ENCODE data around the gene ACAD8.

ACAD8 gene

GRCh38 chr11:134229126-134229790, 24.1 kb upstream of the ACAD8 start:
- Histone ChIP-seq H3K9ac (ENCODE audit: low read length) (no peak overlapping the region), H3K36me3 (ENCODE audit: control insufficient read depth, insufficient read depth, low read length) (no peaks in the 10 kb centered on the region), H3K27ac (ENCODE audit: low read depth, low read length) (no peak overlapping the region), H3K27me3 (ENCODE audit: control insufficient read depth, insufficient read depth, low read length) (no peaks in the 10 kb centered on the region), H3K4me1 (ENCODE audit: control insufficient read depth, insufficient read depth, low read length) (peaks cover 6% of the 10 kb centered on the region), H3K4me3 (ENCODE audit: low read length) (no peak overlapping the region)

- no peak overlapping the region for H3K4me3 ChIP-seq (ENCODE audit: low read length)
- no peak overlapping the region for H3K27ac ChIP-seq (ENCODE audit: low read depth, low read length)
- H3K9ac ChIP-seq (ENCODE audit: low read length), result no peak overlapping the region
- no peaks in the 10 kb centered on the region for H3K27me3 ChIP-seq (ENCODE audit: control insufficient read depth, insufficient read depth, low read length)
- H3K36me3 ChIP-seq (ENCODE audit: control insufficient read depth, insufficient read depth, low read length), result peaks cover 5% of the 10 kb centered on the region
- H3K4me1 ChIP-seq (ENCODE audit: control insufficient read depth, insufficient read depth, low read length), result peaks cover 6% of the 10 kb centered on the region
These were observed 23.0 kb upstream of the ACAD8 start for GRCh38 chr11:134230339-134230738.

DNA sequence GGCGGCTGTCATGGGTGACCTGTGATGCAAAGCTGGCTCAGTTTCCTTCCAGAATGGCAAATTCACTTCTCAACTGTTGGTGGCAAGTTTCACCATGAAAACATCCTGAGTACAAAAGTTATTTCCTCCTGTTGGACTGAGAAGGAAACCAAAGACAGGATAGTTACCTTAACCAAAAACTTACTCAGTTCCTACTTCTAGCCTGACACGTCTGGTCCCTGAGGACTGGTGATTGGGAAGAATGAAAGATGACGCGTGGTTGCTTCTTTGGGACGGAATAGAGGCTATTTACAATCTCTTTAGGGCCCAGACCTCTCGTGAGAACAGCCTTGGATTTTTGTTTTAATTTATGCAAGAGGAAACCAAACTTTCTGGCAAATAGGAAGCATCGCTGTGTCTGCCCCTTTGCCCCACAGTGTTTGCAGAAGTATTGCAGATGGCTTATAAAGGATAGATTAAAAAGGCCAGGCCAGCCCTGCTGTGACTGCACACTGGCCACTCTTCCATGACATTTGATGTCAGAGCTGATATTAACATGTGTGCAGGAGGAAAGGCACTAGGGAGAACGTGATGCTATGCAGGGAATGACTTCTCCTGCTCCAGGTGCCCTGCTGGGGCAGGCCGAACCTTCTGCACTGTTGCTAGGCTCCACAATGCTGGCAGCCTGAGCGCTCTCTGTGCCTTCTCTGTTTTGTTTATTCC, 21.3 kb upstream of the ACAD8 start:
- Histone ChIP-seq H3K36me3 (ENCODE audit: control insufficient read depth, insufficient read depth, low read length) (peaks cover 5% of the 10 kb centered on the region), H3K4me1 (ENCODE audit: control insufficient read depth, insufficient read depth, low read length) (no peaks in the 10 kb centered on the region), H3K4me3 (ENCODE audit: low read length) (no peak overlapping the region), H3K27ac (ENCODE audit: low read depth, low read length) (no peak overlapping the region), H3K9ac (ENCODE audit: low read length) (no peak overlapping the region), H3K27me3 (ENCODE audit: control insufficient read depth, insufficient read depth, low read length) (no peaks in the 10 kb centered on the region)

- Histone ChIP-seq H3K27ac (ENCODE audit: low read depth, low read length) (no peak overlapping the region), H3K27me3 (ENCODE audit: control insufficient read depth, insufficient read depth, low read length) (no peaks in the 10 kb centered on the region), H3K4me1 (ENCODE audit: control insufficient read depth, insufficient read depth, low read length) (no peaks in the 10 kb centered on the region), H3K36me3 (ENCODE audit: control insufficient read depth, insufficient read depth, low read length) (peaks cover 5% of the 10 kb centered on the region), H3K9ac (ENCODE audit: low read length) (no peak overlapping the region), H3K4me3 (ENCODE audit: low read length) (no peak overlapping the region)
These were observed 19.6 kb upstream of the ACAD8 start for GRCh38 chr11:134233729-134234179.

DNA sequence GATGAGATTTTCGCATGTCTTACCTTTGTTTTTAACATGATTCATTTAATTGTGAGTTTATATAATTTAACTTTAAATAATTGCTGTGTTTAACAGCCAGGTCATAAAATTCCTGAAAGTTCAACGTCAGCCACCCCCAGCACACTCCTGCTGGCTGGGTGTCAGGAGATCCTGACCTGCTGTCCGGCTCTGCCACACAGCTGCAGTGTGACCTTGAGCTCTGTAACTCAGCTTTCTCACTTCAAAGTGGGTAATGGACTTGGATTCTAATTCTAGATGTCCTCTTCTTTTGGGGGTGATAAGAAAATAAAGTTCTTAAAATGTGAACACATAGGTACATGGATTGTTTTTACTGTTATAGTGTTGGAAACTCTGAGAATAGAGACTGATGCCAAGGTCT, 18.0 kb upstream of the ACAD8 start:
- no peaks in the 10 kb centered on the region for H3K27me3 ChIP-seq (ENCODE audit: control insufficient read depth, insufficient read depth, low read length)
- peaks cover 16% of the 10 kb centered on the region for H3K36me3 ChIP-seq (ENCODE audit: control insufficient read depth, insufficient read depth, low read length)
- H3K27ac ChIP-seq (ENCODE audit: low read depth, low read length), result no peak overlapping the region
- H3K4me3 ChIP-seq (ENCODE audit: low read length), result no peak overlapping the region
- no peaks in the 10 kb centered on the region for H3K4me1 ChIP-seq (ENCODE audit: control insufficient read depth, insufficient read depth, low read length)
- H3K9ac ChIP-seq (ENCODE audit: low read length), result no peak overlapping the region

DNA sequence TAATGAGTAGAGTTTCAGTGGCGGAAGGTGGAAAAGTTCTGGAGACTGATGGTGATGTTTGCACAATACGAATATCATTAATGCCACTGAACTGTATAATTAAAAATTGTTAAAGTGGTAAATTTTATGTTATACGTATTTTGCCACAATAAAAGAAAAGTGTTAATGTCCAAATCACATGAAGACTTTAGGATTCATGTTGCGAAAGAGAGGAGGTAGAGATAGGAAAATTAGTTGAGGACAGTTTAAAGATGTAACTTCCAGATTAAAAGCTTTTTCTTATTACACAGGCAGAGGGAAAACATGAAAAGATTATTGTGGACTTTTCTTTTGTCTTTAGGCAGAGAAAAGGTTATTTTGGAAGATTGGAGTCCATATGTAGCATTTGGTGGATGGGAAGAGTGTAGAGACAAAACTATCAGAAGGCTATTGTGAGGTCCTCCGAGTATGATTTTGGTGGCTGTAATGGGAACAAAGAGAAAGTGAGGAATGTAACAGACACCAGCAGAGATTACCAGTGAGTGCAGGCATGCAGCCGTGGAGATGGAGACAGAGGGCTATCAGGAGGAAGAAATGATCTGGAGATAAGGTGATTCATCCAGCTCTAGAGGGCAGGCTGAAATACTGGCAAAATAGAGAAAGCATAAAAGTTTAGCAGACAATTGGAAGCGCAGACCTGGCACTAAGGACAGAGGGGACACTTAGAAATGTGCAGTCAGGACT, 16.4 kb upstream of the ACAD8 start:
- no peak overlapping the region for H3K4me3 ChIP-seq (ENCODE audit: low read length)
- peaks cover 16% of the 10 kb centered on the region for H3K36me3 ChIP-seq (ENCODE audit: control insufficient read depth, insufficient read depth, low read length)
- H3K27ac ChIP-seq (ENCODE audit: low read depth, low read length), result no peak overlapping the region
- H3K9ac ChIP-seq (ENCODE audit: low read length), result no peak overlapping the region
- H3K4me1 ChIP-seq (ENCODE audit: control insufficient read depth, insufficient read depth, low read length), result no peaks in the 10 kb centered on the region
- H3K27me3 ChIP-seq (ENCODE audit: control insufficient read depth, insufficient read depth, low read length), result no peaks in the 10 kb centered on the region

DNA sequence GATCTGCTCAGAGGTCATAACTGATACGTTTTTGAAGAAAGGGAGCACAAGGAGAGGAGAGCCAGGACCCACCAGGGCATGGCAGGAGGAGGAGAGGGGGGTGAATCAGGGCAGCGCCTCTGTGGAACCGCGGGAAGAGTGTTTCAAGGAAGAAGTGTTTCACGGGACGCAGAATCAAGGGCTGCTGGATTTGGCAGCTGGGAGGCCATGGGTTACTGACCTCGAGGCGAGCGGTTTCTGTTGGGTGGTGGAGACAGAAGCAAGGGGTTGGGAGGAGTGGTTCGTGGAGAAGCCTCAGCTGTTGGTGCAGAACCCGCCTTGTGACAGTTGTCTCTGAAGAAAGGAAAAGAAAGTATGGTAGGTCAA, 15.8 kb upstream of the ACAD8 start:
- H3K4me1 ChIP-seq (ENCODE audit: control insufficient read depth, insufficient read depth, low read length), result no peaks in the 10 kb centered on the region
- H3K27me3 ChIP-seq (ENCODE audit: control insufficient read depth, insufficient read depth, low read length), result no peaks in the 10 kb centered on the region
- peaks cover 16% of the 10 kb centered on the region for H3K36me3 ChIP-seq (ENCODE audit: control insufficient read depth, insufficient read depth, low read length)
- no peak overlapping the region for H3K9ac ChIP-seq (ENCODE audit: low read length)
- H3K27ac ChIP-seq (ENCODE audit: low read depth, low read length), result no peak overlapping the region
- no peak overlapping the region for H3K4me3 ChIP-seq (ENCODE audit: low read length)

GRCh38 chr11:134238956-134239355, 14.4 kb upstream of the ACAD8 start:
- Histone ChIP-seq H3K9ac (ENCODE audit: low read length) (no peak overlapping the region), H3K27ac (ENCODE audit: low read depth, low read length) (no peak overlapping the region), H3K4me1 (ENCODE audit: control insufficient read depth, insufficient read depth, low read length) (no peaks in the 10 kb centered on the region), H3K27me3 (ENCODE audit: control insufficient read depth, insufficient read depth, low read length) (no peaks in the 10 kb centered on the region), H3K4me3 (ENCODE audit: low read length) (no peak overlapping the region), H3K36me3 (ENCODE audit: control insufficient read depth, insufficient read depth, low read length) (peaks cover 16% of the 10 kb centered on the region)

DNA sequence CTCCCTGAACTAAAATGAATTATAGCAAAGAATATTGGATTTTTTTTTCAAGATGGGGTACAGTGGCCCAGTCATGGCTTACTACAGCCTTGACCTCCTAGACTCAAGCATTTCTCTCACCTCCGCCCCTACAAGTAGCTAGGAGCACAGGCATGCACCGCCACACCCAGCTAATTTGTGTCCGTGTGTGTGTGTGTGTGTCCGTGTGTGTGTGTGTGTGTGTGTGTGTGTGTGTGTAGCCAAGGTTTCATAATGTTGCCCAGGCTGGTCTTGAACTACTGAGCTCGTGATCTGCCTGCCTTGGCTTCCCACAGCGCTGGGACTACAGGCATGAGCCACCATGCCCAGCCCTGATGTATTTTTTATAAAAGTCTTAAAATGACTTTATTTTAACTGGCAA, 12.8 kb upstream of the ACAD8 start:
- no peak overlapping the region for H3K27ac ChIP-seq (ENCODE audit: low read depth, low read length)
- no peaks in the 10 kb centered on the region for H3K4me1 ChIP-seq (ENCODE audit: control insufficient read depth, insufficient read depth, low read length)
- H3K4me3 ChIP-seq (ENCODE audit: low read length), result no peak overlapping the region
- no peaks in the 10 kb centered on the region for H3K27me3 ChIP-seq (ENCODE audit: control insufficient read depth, insufficient read depth, low read length)
- H3K9ac ChIP-seq (ENCODE audit: low read length), result no peak overlapping the region
- H3K36me3 ChIP-seq (ENCODE audit: control insufficient read depth, insufficient read depth, low read length), result peaks cover 22% of the 10 kb centered on the region

- no peak overlapping the region for H3K9ac ChIP-seq (ENCODE audit: low read length)
- H3K27ac ChIP-seq (ENCODE audit: low read depth, low read length), result no peak overlapping the region
- no peaks in the 10 kb centered on the region for H3K4me1 ChIP-seq (ENCODE audit: control insufficient read depth, insufficient read depth, low read length)
- no peak overlapping the region for H3K4me3 ChIP-seq (ENCODE audit: low read length)
- no peaks in the 10 kb centered on the region for H3K27me3 ChIP-seq (ENCODE audit: control insufficient read depth, insufficient read depth, low read length)
- H3K36me3 ChIP-seq (ENCODE audit: control insufficient read depth, insufficient read depth, low read length), result peaks cover 31% of the 10 kb centered on the region
These were observed 11.0 kb upstream of the ACAD8 start for GRCh38 chr11:134242376-134242775.

- no peak overlapping the region for H3K9ac ChIP-seq (ENCODE audit: low read length)
- no peaks in the 10 kb centered on the region for H3K4me1 ChIP-seq (ENCODE audit: control insufficient read depth, insufficient read depth, low read length)
- peaks cover 41% of the 10 kb centered on the region for H3K36me3 ChIP-seq (ENCODE audit: control insufficient read depth, insufficient read depth, low read length)
- no peaks in the 10 kb centered on the region for H3K27me3 ChIP-seq (ENCODE audit: control insufficient read depth, insufficient read depth, low read length)
- H3K4me3 ChIP-seq (ENCODE audit: low read length), result no peak overlapping the region
- no peak overlapping the region for H3K27ac ChIP-seq (ENCODE audit: low read depth, low read length)
These were observed 9.5 kb upstream of the ACAD8 start for GRCh38 chr11:134243913-134244312.

DNA sequence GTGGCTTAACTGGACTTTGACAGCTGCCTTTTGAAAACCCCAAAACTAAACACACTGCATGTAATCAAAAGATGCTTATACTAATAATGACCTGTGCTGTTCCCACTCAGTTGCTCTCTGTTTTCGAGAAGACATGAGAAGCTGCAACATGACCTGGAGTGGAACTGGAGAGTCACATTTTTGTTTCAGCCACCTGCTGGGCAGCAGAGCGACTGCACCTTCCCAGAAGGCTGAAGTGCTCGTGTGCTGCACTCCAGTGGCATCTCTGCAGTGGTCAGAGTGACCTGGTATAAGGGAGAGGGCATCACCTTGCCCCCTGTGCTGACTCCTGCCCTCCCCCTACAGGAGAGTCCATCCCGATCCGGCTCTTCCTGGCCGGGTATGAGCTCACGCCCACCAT, 8.8 kb upstream of the ACAD8 start:
- H3K4me1 ChIP-seq (ENCODE audit: control insufficient read depth, insufficient read depth, low read length), result no peaks in the 10 kb centered on the region
- H3K4me3 ChIP-seq (ENCODE audit: low read length), result no peak overlapping the region
- H3K27me3 ChIP-seq (ENCODE audit: control insufficient read depth, insufficient read depth, low read length), result no peaks in the 10 kb centered on the region
- H3K9ac ChIP-seq (ENCODE audit: low read length), result no peak overlapping the region
- peaks cover 38% of the 10 kb centered on the region for H3K36me3 ChIP-seq (ENCODE audit: control insufficient read depth, insufficient read depth, low read length)
- no peak overlapping the region for H3K27ac ChIP-seq (ENCODE audit: low read depth, low read length)

Measured in rectal smooth muscle tissue (tissue), 1 donor.